ENCODE results near the gene KAZALD1.

GRCh38 chr10:101064415-101065030 lies 2.7 kb downstream of the KAZALD1 start:
- TF ChIP-seq CTCF (conservative IDR thresholded peaks at IDR 0.05; ENCODE audit: low read depth, low read length) (no peak), EZH2 (IDR thresholded peaks at IDR 0.05; ENCODE audit: borderline replicate concordance, low read depth, low read length, poor library complexity, severe bottlenecking) (no peak)

Data from A673 (cell line).